ENCODE measurements around the gene CNKSR3.

DNA sequence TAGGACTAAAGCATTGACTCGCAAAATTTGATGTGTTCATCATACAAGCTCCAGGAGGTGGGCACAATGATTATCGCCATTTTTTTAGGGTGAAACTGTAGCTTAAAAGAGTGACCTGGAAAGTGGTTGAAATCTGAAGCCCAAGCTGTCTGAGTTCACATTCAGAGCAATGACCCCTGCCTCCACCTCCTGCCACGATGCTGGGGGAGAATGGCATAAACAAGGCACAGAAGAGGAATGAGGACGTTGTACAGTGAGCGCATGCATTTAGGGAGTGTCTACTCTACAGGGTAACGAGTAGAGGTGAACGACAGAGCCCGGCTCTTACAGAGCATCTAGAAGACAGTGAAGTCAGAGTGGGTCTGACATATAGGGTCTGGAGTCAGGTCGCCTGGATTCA lies 37.2 kb downstream of the CNKSR3 start:
- TF ChIP-seq, protein P1, sequence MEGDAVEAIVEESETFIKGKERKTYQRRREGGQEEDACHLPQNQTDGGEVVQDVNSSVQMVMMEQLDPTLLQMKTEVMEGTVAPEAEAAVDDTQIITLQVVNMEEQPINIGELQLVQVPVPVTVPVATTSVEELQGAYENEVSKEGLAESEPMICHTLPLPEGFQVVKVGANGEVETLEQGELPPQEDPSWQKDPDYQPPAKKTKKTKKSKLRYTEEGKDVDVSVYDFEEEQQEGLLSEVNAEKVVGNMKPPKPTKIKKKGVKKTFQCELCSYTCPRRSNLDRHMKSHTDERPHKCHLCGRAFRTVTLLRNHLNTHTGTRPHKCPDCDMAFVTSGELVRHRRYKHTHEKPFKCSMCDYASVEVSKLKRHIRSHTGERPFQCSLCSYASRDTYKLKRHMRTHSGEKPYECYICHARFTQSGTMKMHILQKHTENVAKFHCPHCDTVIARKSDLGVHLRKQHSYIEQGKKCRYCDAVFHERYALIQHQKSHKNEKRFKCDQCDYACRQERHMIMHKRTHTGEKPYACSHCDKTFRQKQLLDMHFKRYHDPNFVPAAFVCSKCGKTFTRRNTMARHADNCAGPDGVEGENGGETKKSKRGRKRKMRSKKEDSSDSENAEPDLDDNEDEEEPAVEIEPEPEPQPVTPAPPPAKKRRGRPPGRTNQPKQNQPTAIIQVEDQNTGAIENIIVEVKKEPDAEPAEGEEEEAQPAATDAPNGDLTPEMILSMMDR (IDR thresholded peaks at IDR 0.05; ENCODE audit: low read depth, low read length) = no peak
- TF ChIP-seq EZH2phosphoT487 (IDR thresholded peaks at IDR 0.05; ENCODE audit: low read depth) = no peak

Data from OCI-LY3 (cell line).